HG03460 (cell line): Measurements from ENCODE around the gene IFI27L2.

ENCODE experiments used
- ATAC-seq: cut with Tn5 transposase; IDR thresholded peaks from one replicate; pipeline ENCODE4 v1.9.1; 2021; ENCODE audit not compliant: unreplicated experiment

The IFI27L2 gene

GRCh38 chr14:94103554-94104150 is 25.8 kb downstream of the IFI27L2 start:
- ATAC-seq: no peak

- ATAC-seq: no peak
Measured at GRCh38 chr14:94102768-94103482, 26.5 kb downstream of the IFI27L2 start.

- no peak for ATAC-seq
Measured at GRCh38 chr14:94101748-94102147, 27.7 kb downstream of the IFI27L2 start.

- no peak for ATAC-seq
Measured at GRCh38 chr14:94100847-94101246, 28.6 kb downstream of the IFI27L2 start.

GRCh38 chr14:94099006-94099405 is 30.4 kb downstream of the IFI27L2 start:
- no peak for ATAC-seq

- no peak for ATAC-seq
Measured at GRCh38 chr14:94098326-94098992, 30.9 kb downstream of the IFI27L2 start.

- no peak for ATAC-seq
Measured at GRCh38 chr14:94097091-94097490, 32.3 kb downstream of the IFI27L2 start.

GRCh38 chr14:94093418-94093817 is 36.0 kb downstream of the IFI27L2 start:
- no peak for ATAC-seq

GRCh38 chr14:94089479-94089878 is 39.9 kb downstream of the IFI27L2 start:
- ATAC-seq: no peak

- no peak for ATAC-seq
Measured at GRCh38 chr14:94088516-94088915, 40.9 kb downstream of the IFI27L2 start.

GRCh38 chr14:94087891-94088290 is 41.5 kb downstream of the IFI27L2 start:
- no peak for ATAC-seq

- peak; percentile 19 for ATAC-seq
Measured at GRCh38 chr14:94081386-94081820, 48.0 kb downstream of the IFI27L2 start.

- peak; percentile 97 for ATAC-seq
Measured at GRCh38 chr14:94080621-94081385, 48.6 kb downstream of the IFI27L2 start, which contains the start of the genes DDX24 and IFI27L1. Gene DDX24, minus strand, starts transcription at chr14:94081202. Its CDS starts 1,460 bp downstream, at chr14:94079742. Gene IFI27L1, plus strand, starts transcription at chr14:94081310. Its CDS starts 15,628 bp downstream, at chr14:94096938.

- ATAC-seq: no peak
Measured at GRCh38 chr14:94079891-94080620, 49.3 kb downstream of the IFI27L2 start.

- ATAC-seq: no peak
Measured at GRCh38 chr14:94077823-94078222, 51.6 kb downstream of the IFI27L2 start.
